Measurements from ENCODE around the gene PAX7.

Gene PAX7

GRCh38 chr1:18632783-18633421 lies 2.3 kb downstream of the PAX7 start:
- TF ChIP-seq FOXP2 (optimal IDR thresholded peaks at IDR 0.05; ENCODE audit: borderline replicate concordance, extremely low read depth, extremely low read length, insufficient read depth) (no peak), REST (IDR thresholded peaks at IDR 0.05; ENCODE audit: insufficient read depth in 1 of 2, low read depth in 2 of 2, low read length in 2 of 2) (no peak), SIN3A (IDR thresholded peaks at IDR 0.05; ENCODE audit: borderline replicate concordance, insufficient read depth, low read length) (no peak)

- TF ChIP-seq SIN3A (IDR thresholded peaks at IDR 0.05; ENCODE audit: borderline replicate concordance, insufficient read depth, low read length) (no peak), TAF1 (IDR thresholded peaks at IDR 0.05; ENCODE audit: borderline replicate concordance, insufficient read depth, low read length) (no peak), FOXP2 (optimal IDR thresholded peaks at IDR 0.05; ENCODE audit: borderline replicate concordance, extremely low read depth, extremely low read length, insufficient read depth) (no peak), REST (IDR thresholded peaks at IDR 0.05; ENCODE audit: insufficient read depth in 1 of 2, low read depth in 2 of 2, low read length in 2 of 2) (no peak), POLR2AphosphoS5 (IDR thresholded peaks at IDR 0.05; ENCODE audit: low read depth, low read length) (no peak)
These were observed 2.9 kb downstream of the PAX7 start for GRCh38 chr1:18633422-18634155.

GRCh38 chr1:18634276-18634675 lies 3.6 kb downstream of the PAX7 start:
- TF ChIP-seq FOXP2 (optimal IDR thresholded peaks at IDR 0.05; ENCODE audit: borderline replicate concordance, extremely low read depth, extremely low read length, insufficient read depth) (no peak), TAF1 (IDR thresholded peaks at IDR 0.05; ENCODE audit: borderline replicate concordance, insufficient read depth, low read length) (no peak), SIN3A (IDR thresholded peaks at IDR 0.05; ENCODE audit: borderline replicate concordance, insufficient read depth, low read length) (no peak), REST (IDR thresholded peaks at IDR 0.05; ENCODE audit: insufficient read depth in 1 of 2, low read depth in 2 of 2, low read length in 2 of 2) (no peak), POLR2AphosphoS5 (IDR thresholded peaks at IDR 0.05; ENCODE audit: low read depth, low read length) (no peak)

- TF ChIP-seq POLR2AphosphoS5 (IDR thresholded peaks at IDR 0.05; ENCODE audit: low read depth, low read length): no peak
- no peak for TF ChIP-seq REST (IDR thresholded peaks at IDR 0.05; ENCODE audit: insufficient read depth in 1 of 2, low read depth in 2 of 2, low read length in 2 of 2)
- no peak for TF ChIP-seq FOXP2 (optimal IDR thresholded peaks at IDR 0.05; ENCODE audit: borderline replicate concordance, extremely low read depth, extremely low read length, insufficient read depth)
- no peak for TF ChIP-seq TAF1 (IDR thresholded peaks at IDR 0.05; ENCODE audit: borderline replicate concordance, insufficient read depth, low read length)
- no peak for TF ChIP-seq SIN3A (IDR thresholded peaks at IDR 0.05; ENCODE audit: borderline replicate concordance, insufficient read depth, low read length)
These were observed 4.5 kb downstream of the PAX7 start for GRCh38 chr1:18635070-18635577.

Measured in PFSK-1 (cell line).